Naive thymus-derived CD4-positive, alpha-beta T cell (primary cell): ENCODE measurements around the gene SERPINA9. TPM values are rescaled to one million over a fixed set of nuclear protein-coding genes. Genes with fewer than 3 reads are reported as not detected.

Source experiments
- ATAC-seq: fragments of 150-1000 bp; cut with Tn5 transposase; 2 replicates; pipeline ENCODE4 v1.10.0; 2021; ENCODE audit warnings: mild to moderate bottlenecking, moderate library complexity
- CTCF ChIA-PET: fragments of 350-600 bp; sonication (Branson Sonifier 250); formaldehyde crosslinking; loops from one replicate; lab custom pipeline; 2021; ENCODE audit warnings: antibody characterized with exemption; lab: Charles Lee
- POLR2A ChIA-PET: fragments of 350-600 bp; sonication (Branson Sonifier 250); formaldehyde crosslinking; loops from one replicate; lab custom pipeline; 2021; ENCODE audit warnings: antibody characterized with exemption, inconsistent platforms; lab: Charles Lee
- DNase-seq, 9 donors: peaks; one replicate each; pipeline versions ENCODE4 v3.0.0 to v3.0.0-alpha.2; 2020 to 2022; ENCODE audit warnings: mixed read lengths in 1 of 9
- H3K27ac ChIP-seq: one replicate; pipeline ENCODE4 v1.7.0; 2013; ENCODE audit warnings: mild to moderate bottlenecking, low read depth, low read length, moderate library complexity
- H3K27me3 ChIP-seq, 2 donors: one replicate each; pipeline ENCODE4 v1.7.0; 2013; ENCODE audit warnings: low read length in 2 of 2, mild to moderate bottlenecking in 2 of 2, moderate library complexity in 2 of 2; ENCODE audit not compliant: control insufficient read depth in 2 of 2, insufficient read depth in 2 of 2
- H3K36me3 ChIP-seq, 3 experiments: 1 replicate in 2 of 3; 2 replicates in 1 of 3; pipeline ENCODE4 v1.7.0; 2013; ENCODE audit warnings: low read length in 3 of 3, mild to moderate bottlenecking in 3 of 3, moderate library complexity in 1 of 3; ENCODE audit not compliant: insufficient read depth in 3 of 3, control insufficient read depth in 2 of 3
- H3K4me1 ChIP-seq, 2 donors: one replicate each; pipeline ENCODE4 v1.7.0; 2013; ENCODE audit warnings: low read length in 2 of 2, mild to moderate bottlenecking in 2 of 2, moderate library complexity in 1 of 2; ENCODE audit not compliant: control insufficient read depth in 2 of 2, insufficient read depth in 2 of 2
- H3K4me3 ChIP-seq: 2 replicates; pipeline ENCODE4 v1.7.0; 2013; ENCODE audit warnings: mild to moderate bottlenecking, low read length
- H3K9me3 ChIP-seq, 3 experiments: 1 replicate in 2 of 3; 2 replicates in 1 of 3; pipeline ENCODE4 v1.7.0; 2013; ENCODE audit warnings: low read length in 3 of 3; ENCODE audit not compliant: control insufficient read depth in 2 of 3
- H3K27ac Mint-ChIP-seq, 9 donors: one replicate each; pipeline ENCODE4 v1.8.0; 2020 to 2022; ENCODE audit warnings: mixed read lengths in 9 of 9, mild to moderate bottlenecking in 8 of 9, moderate library complexity in 5 of 9, inconsistent platforms in 2 of 9
- H3K27me3 Mint-ChIP-seq, 5 donors: one replicate each; pipeline ENCODE4 v1.8.0; 2021 to 2022; ENCODE audit warnings: mixed read lengths in 5 of 5, mild to moderate bottlenecking in 1 of 5
- H3K36me3 Mint-ChIP-seq, 5 donors: one replicate each; pipeline ENCODE4 v1.8.0; 2020 to 2022; ENCODE audit warnings: mixed read lengths in 5 of 5, mild to moderate bottlenecking in 3 of 5, inconsistent platforms in 1 of 5
- H3K4me1 Mint-ChIP-seq, 7 donors: one replicate each; pipeline ENCODE4 v1.8.0; 2020 to 2022; ENCODE audit warnings: mixed read lengths in 7 of 7, mild to moderate bottlenecking in 3 of 7, inconsistent platforms in 1 of 7
- H3K4me3 Mint-ChIP-seq, 10 donors: one replicate each; pipeline ENCODE4 v1.8.0; 2020 to 2022; ENCODE audit warnings: mild to moderate bottlenecking in 10 of 10, mixed read lengths in 10 of 10, moderate library complexity in 6 of 10, inconsistent platforms in 2 of 10
- H3K9me3 Mint-ChIP-seq, 11 donors: one replicate each; pipeline ENCODE4 v1.8.0; 2020 to 2022; ENCODE audit warnings: mixed read lengths in 11 of 11, mild to moderate bottlenecking in 4 of 11, inconsistent platforms in 1 of 11, moderate library complexity in 1 of 11
- intact Hi-C, 2 donors: fragments of 100-400 bp; cut with micrococcal nuclease; formaldehyde crosslinking; loops; one replicate each; pipeline ENCODE4 v1.15.1; 2023
- polyA plus RNA-seq, 2 donors: library from polyadenylated mRNA; unstranded; fragments of 300-500 nt; fragmentation: Illumina TruSeq; gene quantifications; one replicate each; pipeline ENCODE4 v1.2.3, GENCODE V29; 2021
- total RNA-seq, 6 experiments: library from RNA in 5 of 6; stranded (reverse) in 5 of 6; gene quantifications; 1 replicate in 5 of 6; 2 replicates in 1 of 6; pipeline ENCODE4 v1.2.3 and lab custom pipeline; 2021 to 2026

The SERPINA9 gene
- total and polyA plus RNA-seq, 7 experiments from 2014 or later, result not detected

- POLR2A ChIA-PET, result no interaction called here
- H3K27ac Mint-ChIP-seq, result no peak overlapping the region
- H3K9me3 Mint-ChIP-seq, result peaks cover under 1 to 34% (median 12%) of the 10 kb centered on the region in 11 donors
- intact Hi-C loops, result no loop called here
- ATAC-seq (no peak), DNase-seq (no peak)
- H3K9me3 ChIP-seq, result peaks cover 0 to 10% (median 0%) of the 10 kb centered on the region in 3 experiments
- no peaks in the 10 kb centered on the region for H3K27me3 ChIP-seq
- H3K27ac ChIP-seq, result no peak overlapping the region
- H3K36me3 Mint-ChIP-seq, result peaks cover 0 to 2% (median 0%) of the 10 kb centered on the region in 5 donors
- H3K27me3 Mint-ChIP-seq, result peaks cover 18 to 44% (median 30%) of the 10 kb centered on the region in 5 donors
- CTCF ChIA-PET, result no interaction called here
- no peak overlapping the region for H3K4me3 ChIP-seq
- peaks cover 0 to 2% (median 0%) of the 10 kb centered on the region in 7 donors for H3K4me1 Mint-ChIP-seq
- no peak overlapping the region for H3K4me3 Mint-ChIP-seq
- no peaks in the 10 kb centered on the region for H3K36me3 ChIP-seq
- no peaks in the 10 kb centered on the region for H3K4me1 ChIP-seq
Measured at GRCh38 chr14:94460631-94461416, 15.2 kb downstream of the SERPINA9 start.

GRCh38 chr14:94458558-94459205 is 17.3 kb downstream of the SERPINA9 start:
- H3K4me3 Mint-ChIP-seq, result no peak overlapping the region
- CTCF ChIA-PET, result no interaction called here
- intact Hi-C loops, result no loop called here

GRCh38 chr14:94458096-94458495 is 17.9 kb downstream of the SERPINA9 start:
- no peaks in the 10 kb centered on the region for H3K4me1 ChIP-seq
- H3K9me3 Mint-ChIP-seq, result peaks cover under 1 to 21% (median 9%) of the 10 kb centered on the region in 11 donors
- H3K9me3 ChIP-seq, result no peaks in the 10 kb centered on the region
- no peak overlapping the region for H3K27ac Mint-ChIP-seq
- peaks cover 23 to 60% (median 52%) of the 10 kb centered on the region in 5 donors for H3K27me3 Mint-ChIP-seq
- H3K27ac ChIP-seq, result no peak overlapping the region
- no peaks in the 10 kb centered on the region for H3K36me3 Mint-ChIP-seq
- POLR2A ChIA-PET, result no interaction called here
- H3K4me1 Mint-ChIP-seq, result peaks cover 0 to 2% (median 0%) of the 10 kb centered on the region in 7 donors
- H3K36me3 ChIP-seq, result no peaks in the 10 kb centered on the region
- H3K4me3 Mint-ChIP-seq, result no peak overlapping the region
- ATAC-seq, result no peak
- intact Hi-C loops, result no loop called here
- CTCF ChIA-PET, result no interaction called here
- H3K4me3 ChIP-seq, result no peak overlapping the region
- DNase-seq, result no peak
- H3K27me3 ChIP-seq, result no peaks in the 10 kb centered on the region

More at GRCh38 chr14:94458558-94459205, 17.3 kb downstream of the SERPINA9 start:
- Mint-ChIP-seq H3K9me3 (peaks cover 2 to 25% (median 10%) of the 10 kb centered on the region in 11 donors), H3K27me3 (peaks cover 22 to 59% (median 47%) of the 10 kb centered on the region in 5 donors), H3K36me3 (no peaks in the 10 kb centered on the region), H3K4me1 (peaks cover 0 to 2% (median 0%) of the 10 kb centered on the region in 7 donors), H3K27ac (no peak overlapping the region)
- H3K4me1 ChIP-seq, result no peaks in the 10 kb centered on the region
- H3K4me3 ChIP-seq, result no peak overlapping the region
- ATAC-seq, result no peak
- no peaks in the 10 kb centered on the region for H3K36me3 ChIP-seq
- no peak for DNase-seq
- POLR2A ChIA-PET, result no interaction called here
- H3K9me3 ChIP-seq, result no peaks in the 10 kb centered on the region
- H3K27ac ChIP-seq, result no peak overlapping the region
- no peaks in the 10 kb centered on the region for H3K27me3 ChIP-seq

GRCh38 chr14:94455928-94456327 is 20.1 kb downstream of the SERPINA9 start:
- Histone ChIP-seq H3K27me3 (no peaks in the 10 kb centered on the region), H3K4me1 (no peaks in the 10 kb centered on the region), H3K27ac (no peak overlapping the region), H3K4me3 (no peak overlapping the region), H3K9me3 (no peaks in the 10 kb centered on the region), H3K36me3 (no peaks in the 10 kb centered on the region)
- ChIA-PET POLR2A (no interaction called here), CTCF (no interaction called here)
- H3K27ac Mint-ChIP-seq, result no peak overlapping the region
- H3K27me3 Mint-ChIP-seq, result peaks cover 19 to 52% (median 44%) of the 10 kb centered on the region in 5 donors
- DNase-seq (no peak), ATAC-seq (no peak)
- H3K4me1 Mint-ChIP-seq, result peaks cover 0 to 2% (median 0%) of the 10 kb centered on the region in 7 donors
- intact Hi-C loops, result no loop called here
- peaks cover 0 to 23% (median 6%) of the 10 kb centered on the region in 11 donors for H3K9me3 Mint-ChIP-seq
- H3K4me3 Mint-ChIP-seq, result no peak overlapping the region
- no peaks in the 10 kb centered on the region for H3K36me3 Mint-ChIP-seq

- Histone ChIP-seq H3K27me3 (peaks cover 0 to 4% of the 10 kb centered on the region in 2 donors), H3K27ac (no peak overlapping the region), H3K9me3 (no peaks in the 10 kb centered on the region), H3K4me3 (no peak overlapping the region), H3K36me3 (no peaks in the 10 kb centered on the region), H3K4me1 (no peaks in the 10 kb centered on the region)
- Mint-ChIP-seq H3K4me1 (no peaks in the 10 kb centered on the region), H3K9me3 (peaks cover 0 to 15% (median 6%) of the 10 kb centered on the region in 11 donors), H3K27me3 (peaks cover 10 to 58% (median 41%) of the 10 kb centered on the region in 5 donors), H3K27ac (no peak overlapping the region), H3K36me3 (no peaks in the 10 kb centered on the region), H3K4me3 (no peak overlapping the region)
- CTCF ChIA-PET, result no interaction called here
- POLR2A ChIA-PET, result no interaction called here
- ATAC-seq (no peak), DNase-seq (no peak)
- intact Hi-C loops, result no loop called here
Measured at GRCh38 chr14:94451826-94452225, 24.2 kb downstream of the SERPINA9 start.

GRCh38 chr14:94451091-94451771 is 24.8 kb downstream of the SERPINA9 start:
- POLR2A ChIA-PET, result no interaction called here
- intact Hi-C loops, result no loop called here
- no peaks in the 10 kb centered on the region for H3K36me3 ChIP-seq
- H3K4me1 ChIP-seq, result no peaks in the 10 kb centered on the region
- Mint-ChIP-seq H3K9me3 (peaks cover 0 to 13% (median 2%) of the 10 kb centered on the region in 11 donors), H3K27ac (no peak overlapping the region), H3K27me3 (peaks cover 8 to 59% (median 38%) of the 10 kb centered on the region in 5 donors), H3K4me1 (no peaks in the 10 kb centered on the region), H3K4me3 (no peak overlapping the region), H3K36me3 (no peaks in the 10 kb centered on the region)
- H3K27me3 ChIP-seq, result peaks cover 0 to 4% of the 10 kb centered on the region in 2 donors
- no peak for ATAC-seq
- CTCF ChIA-PET, result no interaction called here
- DNase-seq, result no peak
- no peak overlapping the region for H3K27ac ChIP-seq
- no peaks in the 10 kb centered on the region for H3K9me3 ChIP-seq
- no peak overlapping the region for H3K4me3 ChIP-seq
